GM10248 (cell line): ENCODE results near the gene PPP1R27.

Experiments
- CTCF ChIA-PET: fragments of 300-600 bp; sonication (Branson Sonifier 250); formaldehyde crosslinking; extraction: SDS; loops from one replicate; lab custom pipeline; 2021; ENCODE audit warnings: antibody characterized with exemption; lab: Yijun Ruan, JAX
- POLR2A ChIA-PET: fragments of 350-650 bp; sonication (Branson Sonifier 250); formaldehyde crosslinking; extraction: SDS; loops from one replicate; lab custom pipeline; 2020; ENCODE audit warnings: antibody characterized with exemption; lab: Yijun Ruan, JAX
- DNase-seq: peaks from one replicate; pipeline ENCODE4 v3.0.0; 2012; ENCODE audit errors: extremely low spot score
- TF ChIP-seq, protein P1 (sequence below): IDR thresholded peaks from 2 replicates; pipeline ENCODE4 v1.5.1; 2012; ENCODE audit warnings: mild to moderate bottlenecking, low read depth; ENCODE audit errors: extremely low read depth, missing control alignments, control extremely low read depth

The PPP1R27 gene

DNA sequence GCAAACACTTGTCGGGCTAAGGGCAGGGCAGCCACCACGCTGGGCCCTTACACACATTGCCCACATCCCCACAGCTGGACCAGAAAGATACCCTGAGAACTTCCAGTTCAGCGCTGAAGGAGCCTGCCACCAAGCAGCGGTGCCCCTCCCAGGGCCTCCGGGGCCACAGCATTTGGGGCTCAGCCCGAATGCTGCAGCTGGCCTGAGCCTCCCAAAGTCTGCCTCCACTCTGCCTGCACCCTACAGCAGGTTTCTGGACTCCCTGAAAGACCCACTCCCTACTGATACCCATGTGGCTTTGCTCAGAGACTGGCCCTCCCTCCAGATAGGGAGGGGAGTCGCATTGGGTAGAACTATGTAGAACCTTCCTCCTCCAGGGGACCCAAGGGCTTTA is 3.3 kb downstream of the PPP1R27 start:
- DNase-seq, result no peak
- TF ChIP-seq, protein P1, sequence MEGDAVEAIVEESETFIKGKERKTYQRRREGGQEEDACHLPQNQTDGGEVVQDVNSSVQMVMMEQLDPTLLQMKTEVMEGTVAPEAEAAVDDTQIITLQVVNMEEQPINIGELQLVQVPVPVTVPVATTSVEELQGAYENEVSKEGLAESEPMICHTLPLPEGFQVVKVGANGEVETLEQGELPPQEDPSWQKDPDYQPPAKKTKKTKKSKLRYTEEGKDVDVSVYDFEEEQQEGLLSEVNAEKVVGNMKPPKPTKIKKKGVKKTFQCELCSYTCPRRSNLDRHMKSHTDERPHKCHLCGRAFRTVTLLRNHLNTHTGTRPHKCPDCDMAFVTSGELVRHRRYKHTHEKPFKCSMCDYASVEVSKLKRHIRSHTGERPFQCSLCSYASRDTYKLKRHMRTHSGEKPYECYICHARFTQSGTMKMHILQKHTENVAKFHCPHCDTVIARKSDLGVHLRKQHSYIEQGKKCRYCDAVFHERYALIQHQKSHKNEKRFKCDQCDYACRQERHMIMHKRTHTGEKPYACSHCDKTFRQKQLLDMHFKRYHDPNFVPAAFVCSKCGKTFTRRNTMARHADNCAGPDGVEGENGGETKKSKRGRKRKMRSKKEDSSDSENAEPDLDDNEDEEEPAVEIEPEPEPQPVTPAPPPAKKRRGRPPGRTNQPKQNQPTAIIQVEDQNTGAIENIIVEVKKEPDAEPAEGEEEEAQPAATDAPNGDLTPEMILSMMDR, result no peak
- POLR2A ChIA-PET, result no interaction called here
- CTCF ChIA-PET, result no interaction called here

DNA sequence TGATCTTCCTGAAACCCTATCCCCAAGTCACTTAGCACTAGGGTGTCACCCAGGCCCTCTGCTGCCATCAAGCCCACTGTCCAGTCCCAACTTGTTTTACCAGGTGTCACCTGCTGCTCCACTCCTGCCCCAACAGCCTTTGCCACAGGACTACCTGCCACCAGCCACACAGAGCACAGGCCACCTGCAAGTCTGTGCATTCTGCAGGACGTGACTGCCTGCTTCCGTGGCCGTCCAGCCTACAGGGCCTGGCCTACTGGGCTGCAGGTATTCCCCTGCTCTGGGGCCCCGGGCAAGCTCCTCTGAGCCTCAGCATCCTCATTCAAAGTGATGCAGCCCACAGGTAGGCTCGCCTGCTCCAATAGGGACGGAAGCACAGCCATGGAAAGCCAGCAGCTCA is 5.0 kb downstream of the PPP1R27 start:
- TF ChIP-seq, protein P1, result no peak
- CTCF ChIA-PET, result no interaction called here
- POLR2A ChIA-PET, result no interaction called here
- DNase-seq, result no peak

DNA sequence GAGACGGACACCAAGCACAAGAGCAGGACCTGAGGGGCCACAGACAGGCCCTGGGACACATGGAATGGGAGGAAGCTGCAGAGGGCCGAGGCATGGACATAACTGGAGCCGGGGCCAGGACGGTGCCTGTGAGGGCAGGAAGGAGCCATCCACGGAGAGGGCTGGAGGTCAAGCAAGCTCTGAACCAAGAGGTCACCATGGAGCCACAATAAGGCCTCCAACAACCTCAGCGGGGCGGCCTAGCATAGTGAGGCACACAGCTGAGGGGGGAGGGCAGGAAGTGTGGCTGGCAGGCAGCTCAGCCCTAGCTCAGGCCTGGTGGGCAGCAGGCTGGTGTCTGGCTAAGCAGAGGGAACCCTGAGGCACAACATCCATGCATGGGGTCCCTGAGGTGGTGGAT is 6.2 kb downstream of the PPP1R27 start:
- TF ChIP-seq, protein P1, result no peak
- ChIA-PET CTCF (no interaction called here), POLR2A (no interaction called here)
- no peak for DNase-seq

DNA sequence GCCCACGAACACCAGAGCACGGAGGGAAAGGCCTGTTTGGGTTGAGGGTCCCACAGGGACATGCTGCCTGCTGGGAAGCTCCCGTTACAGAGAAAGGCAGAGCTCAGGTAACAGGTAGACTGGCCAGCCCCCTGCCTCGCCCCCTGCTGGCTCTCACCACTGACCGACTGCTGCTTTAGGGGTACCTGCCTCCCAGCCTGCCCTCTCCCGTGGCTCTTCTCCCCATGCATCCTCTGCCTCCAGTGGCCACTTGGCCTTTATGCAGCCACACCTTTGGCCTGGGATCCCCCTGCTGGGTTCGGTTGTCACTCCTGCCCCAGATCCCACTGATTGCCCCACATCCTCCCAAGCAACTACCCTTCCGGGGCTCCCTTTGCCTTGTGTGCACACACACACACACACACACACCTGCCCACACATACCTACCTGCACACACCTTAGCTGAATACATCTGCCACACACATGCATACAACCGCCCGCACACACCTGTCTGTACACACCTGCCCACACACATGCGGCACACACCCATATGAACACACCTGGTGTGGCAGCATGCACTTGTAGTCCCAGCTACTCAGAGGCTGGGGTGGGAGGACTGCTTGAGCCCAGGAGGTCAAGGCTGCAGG is 8.9 kb downstream of the PPP1R27 start:
- ChIA-PET CTCF (interaction anchor here (1.1 kb wide), 1 partner anchor 92 kb away, joined by 3 read pairs; no protein-coding TSS in a partner anchor), POLR2A (no interaction called here)
- TF ChIP-seq, protein P1, result no peak
- no peak for DNase-seq

DNA sequence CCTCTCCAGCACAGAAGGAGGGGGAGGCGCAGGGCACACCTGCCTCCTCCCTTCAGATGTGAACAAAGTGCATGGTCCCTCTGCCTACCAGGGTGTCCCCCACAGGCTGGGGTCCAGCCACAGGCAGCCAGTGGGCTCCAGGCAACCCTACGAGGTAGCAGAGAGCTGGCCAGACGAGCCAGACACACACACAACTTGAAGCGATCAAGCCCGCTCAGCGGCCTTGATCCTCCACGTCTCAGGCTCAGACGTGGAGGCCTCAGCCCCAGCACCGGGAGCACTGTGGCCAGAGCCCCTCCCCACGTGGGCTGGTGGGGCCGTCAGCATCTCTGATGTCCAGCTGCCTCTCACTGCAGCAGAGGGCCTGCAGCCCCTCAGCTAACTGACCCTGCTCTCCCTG is 10.3 kb downstream of the PPP1R27 start:
- ChIA-PET CTCF (interaction anchor here (1.1 to 1.4 kb wide), 2 partner anchors 9 to 90 kb away, joined by 3 read pairs; partner anchors contain the start of gene MCRIP1), POLR2A (no interaction called here)
- TF ChIP-seq, protein P1, result no peak
- no peak for DNase-seq

DNA sequence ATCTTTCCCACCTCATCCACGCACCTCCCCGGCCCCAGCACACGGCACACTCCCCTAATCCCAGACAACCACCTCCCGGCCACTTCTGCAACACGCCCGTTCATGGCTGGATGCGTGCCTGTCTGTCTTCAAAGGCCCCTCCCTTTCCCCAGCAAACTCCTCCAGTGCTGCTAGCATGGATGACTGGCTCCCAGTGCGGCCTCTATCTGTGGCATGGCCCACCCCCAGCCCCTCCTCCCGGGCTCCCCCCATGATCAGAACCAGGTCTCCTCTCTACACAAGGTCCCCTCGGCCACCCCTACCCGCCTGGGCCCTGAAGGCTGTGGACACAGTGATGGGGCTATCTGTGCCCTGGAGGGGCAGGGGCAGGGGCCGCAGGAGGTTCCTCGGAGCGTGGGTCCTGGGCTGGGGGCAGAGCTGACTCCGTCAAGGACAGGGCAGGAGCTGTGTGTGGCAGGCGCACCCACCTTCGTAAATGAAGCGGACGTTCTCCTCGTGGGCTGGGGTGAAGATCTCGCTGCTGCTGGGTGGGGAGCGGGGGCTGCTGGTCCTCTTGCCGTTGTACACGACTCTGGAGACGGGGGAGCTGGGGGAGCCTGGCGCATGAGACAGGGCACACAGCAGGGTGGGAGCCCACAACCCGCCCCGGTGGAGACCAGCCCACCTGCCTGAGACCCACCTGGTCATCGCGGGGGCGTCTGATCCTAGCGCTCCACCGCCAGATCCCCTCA is 10.9 kb downstream of the PPP1R27 start:
- ChIA-PET CTCF (interaction anchor here (1.4 kb wide), 1 partner anchor 10 kb away, joined by 3 read pairs; the partner anchor contains the start of gene MCRIP1), POLR2A (no interaction called here)
- DNase-seq, result no peak
- TF ChIP-seq, protein P1, result no peak
